ACHN (cell line): ENCODE results near the gene GYS1.

ENCODE experiments used
- DNase-seq: peaks from one replicate; pipeline ENCODE4 v3.0.0-alpha.2; 2015
- in situ Hi-C: cut with HindIII; loops from 2 replicates; pipeline ENCODE4 v1.10.0; 2017; ENCODE audit warnings: low sequenced_read_pairs, low pct_ligation_motif_present, low pct_unique_long_range_greater_than_20kb

GYS1 gene

GRCh38 chr19:48992581-48993174, 431 bp downstream of the GYS1 start:
- in situ Hi-C loops, result no loop called here
- peak; percentile 14 for DNase-seq

DNA sequence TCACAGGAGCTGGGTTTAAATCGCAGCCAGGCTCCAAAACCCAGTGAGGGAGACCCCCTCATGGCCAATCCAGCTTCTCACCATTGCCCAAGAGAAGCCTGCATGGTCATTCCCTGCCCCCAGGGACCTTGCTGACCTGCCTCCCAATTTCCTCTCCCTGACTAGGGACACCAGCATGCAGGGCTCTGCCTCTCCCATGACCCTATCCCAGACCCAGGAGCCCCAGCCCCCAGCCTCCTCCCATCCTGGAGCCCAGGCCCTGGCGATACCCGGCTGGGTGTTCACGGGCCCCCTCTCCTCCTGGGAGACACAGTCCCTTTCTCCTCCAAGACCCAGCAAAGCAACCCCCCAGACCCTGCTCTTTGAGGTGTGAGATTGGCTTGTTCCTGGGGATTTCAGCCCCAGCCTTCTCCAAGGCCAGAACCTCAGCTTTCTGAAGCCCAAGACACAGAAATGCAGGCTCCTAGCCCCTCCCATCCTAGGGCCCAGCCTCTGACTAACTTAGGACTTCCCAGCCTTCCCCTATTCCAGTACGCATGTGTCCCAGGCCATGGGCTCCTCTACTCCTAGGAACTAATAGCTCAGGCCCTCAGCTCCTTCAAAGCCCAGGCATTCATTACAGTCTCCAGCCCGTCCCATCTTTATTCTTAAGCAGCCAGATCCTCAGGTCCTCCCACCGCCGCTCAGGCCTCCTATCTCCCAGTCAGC, 1.1 kb downstream of the GYS1 start:
- in situ Hi-C loops, result no loop called here
- peak; percentile 65 for DNase-seq

GRCh38 chr19:48991011-48991609, 2.0 kb downstream of the GYS1 start:
- DNase-seq, result no peak
- in situ Hi-C loops, result no loop called here

GRCh38 chr19:48990400-48990799, 2.7 kb downstream of the GYS1 start:
- no peak for DNase-seq
- in situ Hi-C loops, result no loop called here

GRCh38 chr19:48989701-48990291, 3.3 kb downstream of the GYS1 start:
- in situ Hi-C loops, result no loop called here

GRCh38 chr19:48988860-48989259, 4.2 kb downstream of the GYS1 start:
- DNase-seq, result no peak
- in situ Hi-C loops, result no loop called here

More at GRCh38 chr19:48989701-48990291, 3.3 kb downstream of the GYS1 start:
- DNase-seq, result no peak

DNA sequence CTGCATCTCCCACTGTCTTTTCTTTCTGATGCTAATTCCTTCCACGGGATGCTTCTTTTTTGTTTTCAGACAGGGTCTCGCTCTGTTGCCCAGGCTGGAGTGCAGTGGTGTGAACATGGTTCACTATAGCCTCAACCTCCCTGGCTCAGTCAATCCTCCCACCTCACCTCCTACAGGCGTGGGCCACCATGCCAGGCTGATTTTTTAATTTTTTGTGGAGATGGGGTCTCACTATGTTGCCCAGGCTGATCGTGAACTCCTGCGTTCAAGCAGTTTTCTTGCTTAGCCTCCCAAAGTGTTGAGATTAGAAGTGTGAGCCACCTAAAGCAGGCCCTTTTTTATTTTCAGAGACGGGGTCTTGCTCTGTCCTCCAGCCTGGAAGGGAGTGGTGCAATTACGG, 4.8 kb downstream of the GYS1 start:
- DNase-seq, result no peak
- in situ Hi-C loops, result no loop called here

GRCh38 chr19:48987323-48987722, 5.8 kb downstream of the GYS1 start:
- in situ Hi-C loops, result no loop called here

DNA sequence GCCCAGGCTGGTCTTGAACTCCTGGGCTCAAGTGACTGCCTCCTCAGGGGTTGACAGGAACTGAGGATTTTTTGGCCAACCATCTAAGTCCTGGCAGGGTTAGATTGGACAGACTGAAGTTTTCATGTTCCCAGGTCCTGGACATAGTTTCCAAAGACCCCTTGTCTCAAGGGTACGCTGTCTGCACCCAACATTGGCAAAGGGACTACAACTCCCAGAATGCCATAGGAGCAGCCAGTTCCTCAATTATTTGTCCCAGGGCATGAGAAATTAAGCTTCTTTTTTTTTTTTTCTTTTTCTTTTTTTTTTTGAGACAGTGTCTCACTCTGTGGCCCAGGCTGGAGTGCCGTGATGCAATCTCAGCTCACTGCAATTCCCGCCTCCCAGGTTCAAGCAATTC, 6.9 kb downstream of the GYS1 start:
- in situ Hi-C loops, result no loop called here
- no peak for DNase-seq

More at GRCh38 chr19:48987323-48987722, 5.8 kb downstream of the GYS1 start:
- DNase-seq, result no peak

GRCh38 chr19:48985711-48986110, 7.4 kb downstream of the GYS1 start:
- DNase-seq, result no peak
- in situ Hi-C loops, result no loop called here

GRCh38 chr19:48982280-48982679, 10.8 kb downstream of the GYS1 start:
- no peak for DNase-seq

DNA sequence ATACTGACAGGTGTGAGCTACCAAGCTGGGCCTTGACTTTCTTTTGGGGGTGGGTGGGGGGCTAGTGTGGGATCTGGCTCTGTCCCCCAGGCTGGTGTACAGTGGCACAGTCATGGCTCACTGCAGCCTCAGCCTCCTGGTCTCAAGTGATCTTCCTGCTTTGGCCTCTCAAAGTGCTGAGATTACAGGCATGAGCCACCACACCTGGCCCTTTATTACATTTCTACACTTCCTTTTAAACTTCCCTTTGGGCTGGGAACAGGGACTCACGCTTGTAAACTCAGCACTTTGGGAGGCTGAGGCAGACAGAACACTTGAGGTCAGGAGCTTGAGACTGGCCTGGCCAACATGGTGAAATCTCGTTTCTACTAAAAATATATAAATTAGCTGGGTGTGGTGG, 16.0 kb downstream of the GYS1 start:
- DNase-seq, result no peak
- in situ Hi-C loops, result no loop called here

More at GRCh38 chr19:48982280-48982679, 10.8 kb downstream of the GYS1 start:
- in situ Hi-C loops, result no loop called here

DNA sequence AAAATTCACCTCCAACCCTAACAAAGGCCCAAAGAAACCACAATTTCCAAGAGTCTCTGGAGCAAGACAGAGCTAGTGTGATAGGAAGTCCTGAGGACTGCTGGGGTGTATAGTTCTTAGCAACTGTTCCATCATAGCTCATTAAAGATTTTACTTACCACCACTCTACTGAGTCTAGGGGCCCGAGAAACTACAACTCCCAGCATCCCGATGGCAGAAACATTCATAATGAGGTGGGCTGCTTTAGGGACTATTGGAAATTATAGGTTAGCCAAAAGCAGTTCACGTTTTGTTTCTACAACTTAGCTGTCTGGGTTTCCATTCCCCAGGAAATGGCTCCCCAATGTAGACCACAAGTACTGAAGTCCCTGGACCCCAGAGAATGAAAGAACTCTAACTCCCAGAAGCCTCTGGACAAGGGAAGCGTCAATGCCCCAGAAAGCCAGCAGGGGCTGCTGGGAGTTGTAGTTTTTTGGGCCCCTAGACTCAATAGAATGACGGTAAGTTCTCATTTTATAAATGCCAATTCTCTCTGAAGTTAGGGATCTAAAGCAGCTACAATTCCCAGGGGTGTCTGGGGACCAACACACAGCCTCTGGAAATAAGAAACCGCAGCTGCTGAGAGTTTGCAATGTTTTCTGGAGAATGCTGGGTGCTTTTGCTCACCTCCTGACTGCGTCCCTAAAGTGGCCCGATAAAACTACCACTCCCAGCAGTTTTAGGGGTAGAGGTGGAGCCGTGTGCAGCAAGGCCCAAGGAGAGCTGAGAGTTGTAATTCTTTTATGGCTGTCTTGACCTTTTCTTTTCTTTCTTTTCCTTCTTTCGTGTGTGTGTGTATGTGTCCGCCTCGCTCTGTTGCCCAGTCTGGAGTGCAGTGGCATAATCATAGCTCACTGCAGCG, 16.9 kb downstream of the GYS1 start:
- in situ Hi-C loops, result no loop called here
- no peak for DNase-seq

GRCh38 chr19:48970923-48971395, 22.1 kb downstream of the GYS1 start:
- in situ Hi-C loops, result no loop called here
- DNase-seq, result peak; percentile 73

DNA sequence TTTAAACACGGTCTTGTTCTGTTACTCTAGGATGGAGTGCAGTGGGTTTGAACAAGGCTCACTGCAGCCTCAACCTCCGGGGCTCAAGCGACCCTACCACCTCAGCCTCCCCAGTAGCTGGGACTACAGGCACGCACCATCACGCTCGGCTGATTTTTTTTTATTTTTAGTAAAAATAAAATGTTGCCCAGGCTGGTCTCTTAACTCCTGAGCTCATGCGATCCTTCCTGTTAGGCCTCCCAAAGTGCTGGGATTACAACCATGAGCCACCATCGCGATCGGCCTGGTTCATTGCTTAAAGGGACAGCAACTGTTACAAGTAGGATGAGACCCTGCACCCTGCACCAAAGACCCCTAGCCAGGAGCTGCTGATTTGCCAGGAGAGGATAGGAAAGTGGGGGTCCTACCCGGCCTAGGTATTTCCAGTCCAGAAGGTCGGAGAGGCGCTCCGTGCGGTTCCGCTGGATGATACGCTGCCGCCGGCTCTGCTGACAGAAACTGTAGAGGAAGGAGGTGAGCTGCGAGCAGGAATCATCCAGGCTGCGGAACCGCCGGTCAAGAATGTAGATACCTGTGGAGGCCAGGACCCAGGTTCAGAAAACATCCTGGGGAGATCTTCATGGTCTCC, 22.9 kb downstream of the GYS1 start:
- no peak for DNase-seq
- in situ Hi-C loops, result no loop called here

DNA sequence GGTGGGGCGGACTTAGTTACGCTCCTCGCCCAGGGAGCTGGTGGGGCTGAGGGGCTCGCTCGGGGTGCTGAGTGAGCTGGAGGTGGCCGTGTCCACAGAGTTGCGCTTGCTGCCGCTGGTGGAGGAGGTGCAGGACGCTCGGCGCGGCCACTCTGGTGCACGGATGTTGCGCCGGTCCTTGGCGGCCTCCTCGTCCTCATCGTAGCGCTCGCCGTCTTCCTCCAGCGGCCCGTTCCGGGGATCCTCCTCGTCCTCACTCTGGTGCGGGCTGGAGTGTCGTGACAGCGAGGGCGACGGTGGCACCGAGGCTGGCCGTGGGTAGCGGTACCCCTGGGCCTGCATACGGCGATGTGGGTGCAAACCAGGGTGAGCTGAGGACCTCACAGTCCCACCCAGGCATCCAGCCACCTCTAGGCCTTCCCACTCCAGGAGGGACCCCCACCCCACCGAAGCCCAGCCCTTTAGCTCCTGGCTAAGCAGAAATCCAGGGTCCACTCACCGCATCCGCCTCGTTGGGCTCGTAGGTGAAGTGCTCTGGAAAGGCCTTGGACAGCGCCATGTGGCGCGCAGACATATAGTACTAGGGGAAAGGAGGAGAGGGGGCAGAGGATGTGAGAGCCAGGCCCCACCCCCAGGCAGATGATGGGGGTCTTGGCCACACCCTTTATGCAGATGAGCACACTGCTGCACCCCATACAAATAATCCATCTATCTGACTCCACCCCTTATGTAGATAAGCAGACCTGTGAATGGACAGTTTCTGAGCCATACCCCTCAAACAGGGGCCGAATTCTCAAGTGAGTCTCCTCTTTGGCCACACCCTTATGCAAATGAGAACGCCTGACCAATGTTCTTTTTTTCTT, 23.6 kb downstream of the GYS1 start:
- peak; percentile 39 for DNase-seq
- in situ Hi-C loops, result no loop called here

- no peak for DNase-seq
- in situ Hi-C loops, result no loop called here
These were observed 24.3 kb downstream of the GYS1 start for GRCh38 chr19:48968813-48969218.
